H54 (cell line): Measurements from ENCODE around the gene FBP1.

Source experiments
- DNase-seq: peaks from one replicate; pipeline ENCODE4 v3.0.0; 2011; ENCODE audit warnings: low spot score, mixed read lengths; ENCODE audit not compliant: insufficient read length
- FAIRE-seq: peaks from 3 replicates; lab custom pipeline; 2011; peaks lifted over from hg19 to GRCh38; lab: Jason Lieb, UNC
- POLR2A ChIP-seq: IDR thresholded peaks from 2 replicates; pipeline ENCODE4 v1.6.1; 2011; ENCODE audit warnings: low read depth, mild to moderate bottlenecking, low read length

Gene FBP1

DNA sequence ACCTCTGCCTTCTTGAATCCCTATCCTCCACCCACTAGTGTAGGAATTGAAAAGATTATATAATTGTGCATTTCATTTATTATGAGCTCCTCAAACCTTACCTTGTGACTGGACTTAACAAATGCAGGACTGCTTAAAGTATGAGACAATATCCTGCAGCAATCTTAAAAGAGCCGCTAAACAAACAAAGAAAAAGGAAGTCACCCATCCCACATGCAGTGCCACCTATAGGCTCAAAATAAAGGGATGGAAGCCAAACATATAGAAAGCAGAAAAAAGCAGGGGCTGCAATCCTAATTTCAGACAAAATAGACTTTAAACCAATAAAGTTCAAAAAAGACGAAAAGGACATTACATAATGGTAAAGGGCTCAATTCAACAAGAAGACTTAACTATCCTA is 75.8 kb downstream of the FBP1 start:
- TF ChIP-seq POLR2A, result no peak
- DNase-seq (no peak), FAIRE-seq (no peak)

DNA sequence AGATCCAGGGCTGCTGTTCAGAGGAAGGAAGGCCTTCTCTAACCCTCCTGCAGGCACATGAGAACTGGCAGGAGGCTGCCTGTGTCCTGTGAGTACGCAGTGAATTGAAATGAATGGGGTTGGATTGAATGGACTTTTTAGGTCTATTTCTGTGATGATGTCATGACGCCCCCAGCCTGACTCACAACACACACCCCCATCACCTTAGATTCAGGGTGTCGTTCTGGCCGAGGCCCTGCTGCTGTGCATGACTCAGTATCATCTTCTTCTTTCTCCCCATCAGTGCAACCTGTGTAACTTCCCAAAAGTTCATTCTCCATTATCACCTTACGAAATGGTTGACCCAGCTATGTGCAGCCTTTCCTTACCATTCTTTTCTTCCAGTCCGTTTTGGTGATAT is 79.1 kb downstream of the FBP1 start:
- FAIRE-seq, result no peak
- TF ChIP-seq POLR2A, result no peak
- no peak for DNase-seq

DNA sequence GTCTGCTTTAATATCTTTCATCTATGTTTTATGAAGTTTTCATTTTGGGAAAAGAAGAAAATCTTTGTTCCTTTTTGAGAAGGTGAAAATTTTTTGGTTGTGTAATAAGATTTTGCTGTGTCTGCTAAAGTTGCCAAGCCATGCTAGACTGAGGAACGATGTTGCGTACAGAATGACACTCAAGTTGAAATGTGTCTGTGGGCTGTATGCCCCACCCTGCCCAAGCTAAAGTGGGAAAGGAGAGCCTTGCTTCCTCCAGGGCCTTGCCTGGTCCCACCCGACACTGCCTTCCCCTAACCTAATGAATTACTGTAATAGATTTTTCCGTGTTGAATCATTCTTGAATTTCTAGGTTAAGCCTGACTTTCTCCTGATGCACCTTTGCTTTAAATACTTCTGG is 81.9 kb downstream of the FBP1 start:
- no peak for TF ChIP-seq POLR2A
- no peak for DNase-seq
- no peak for FAIRE-seq

DNA sequence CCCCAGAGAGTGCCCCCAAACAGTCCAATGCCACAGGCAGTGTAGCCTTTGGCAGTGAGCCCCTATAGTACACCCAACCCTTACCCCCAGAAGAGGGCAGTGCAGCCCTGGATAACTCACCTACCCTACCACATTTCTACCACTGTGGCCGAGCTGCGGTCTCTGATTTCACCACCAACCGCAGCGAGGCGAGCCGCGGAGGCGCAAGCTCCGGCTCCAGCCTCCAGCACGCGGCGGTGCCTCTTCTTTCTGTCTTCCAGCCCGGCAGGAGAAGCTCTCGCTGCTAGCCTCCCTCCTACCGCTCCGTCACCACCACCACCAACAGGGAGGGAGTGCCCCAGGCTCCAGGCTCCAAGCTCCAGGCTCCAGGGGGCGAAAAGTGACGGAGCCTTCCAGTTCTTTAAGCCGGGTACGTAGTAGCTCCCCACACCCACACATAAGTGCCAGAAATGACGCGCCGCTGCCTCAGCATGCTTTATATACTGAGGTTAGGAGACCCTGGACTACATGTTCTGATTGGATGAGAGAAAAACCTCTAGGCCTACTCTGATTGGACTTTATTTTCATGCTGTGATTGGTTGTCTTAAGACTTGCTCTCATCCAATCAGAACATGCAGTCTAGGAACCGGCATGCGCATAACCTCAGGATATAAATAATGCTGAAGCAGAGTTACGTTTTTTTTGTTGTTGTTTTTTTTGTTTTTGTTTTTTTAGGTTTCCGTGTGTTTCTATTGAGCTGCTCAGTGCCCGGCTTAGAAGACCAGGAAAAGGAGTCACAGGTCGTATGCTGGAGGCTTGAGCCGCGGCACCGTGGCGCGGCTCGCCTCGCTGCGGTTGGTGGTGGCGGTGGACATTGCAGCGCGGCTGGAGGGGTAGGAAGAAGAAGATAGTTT is 84.6 kb downstream of the FBP1 start, which contains the start of gene PCAT7:
Gene PCAT7 (plus strand): TSS at position 645 of the 893 bp plus-strand sequence.
- DNase-seq (peak; percentile 66), FAIRE-seq (peak; percentile 97)
- no peak for TF ChIP-seq POLR2A

DNA sequence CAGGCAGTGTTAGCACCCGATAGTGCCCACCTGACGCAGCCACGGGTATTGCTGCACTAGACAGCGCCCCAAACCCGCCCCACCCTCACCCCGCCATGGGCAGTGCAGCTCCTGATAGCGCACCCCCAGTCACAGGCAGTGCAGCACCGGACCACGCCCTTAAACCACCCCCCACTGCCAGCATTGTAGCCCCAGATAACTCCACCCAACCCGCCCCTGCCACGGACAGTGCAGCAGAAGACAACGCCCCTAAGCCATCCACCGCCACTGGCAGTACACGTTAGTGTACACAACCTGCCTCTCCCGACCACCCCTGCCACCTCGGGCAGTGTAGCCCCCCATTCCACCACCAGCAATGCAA is 85.3 kb downstream of the FBP1 start:
- no peak for TF ChIP-seq POLR2A
- FAIRE-seq (no peak), DNase-seq (no peak)
